Ishikawa (cell line): ENCODE data around the gene SLC39A2.
A peak's percentile ranks its signal among the peaks of the same experiment; 100 is the strongest.
"Not testable (repeated sequence)": the region's sequence is repeated elsewhere in the genome, so short reads cannot be mapped to it uniquely, and the experiment has no call there.

Source experiments
- CEBPB ChIP-seq: IDR thresholded peaks from 2 replicates; pipeline ENCODE4 v1.6.1; 2012
- CREB1 ChIP-seq: IDR thresholded peaks from 2 replicates; pipeline ENCODE4 v1.6.1; 2012; ENCODE audit warnings: low read depth
- EGR1 ChIP-seq: IDR thresholded peaks from 2 replicates; pipeline ENCODE4 v1.6.1; 2012
- EP300 ChIP-seq: IDR thresholded peaks from 2 replicates; pipeline ENCODE4 v1.6.1; 2012; ENCODE audit warnings: borderline replicate concordance
- FOXM1 ChIP-seq: IDR thresholded peaks from 2 replicates; pipeline ENCODE4 v1.6.1; 2012; ENCODE audit warnings: low read depth, borderline replicate concordance
- NFIC ChIP-seq: IDR thresholded peaks from 2 replicates; pipeline ENCODE4 v1.6.1; 2012
- RAD21 ChIP-seq: IDR thresholded peaks from 2 replicates; pipeline ENCODE4 v1.6.1; 2012; ENCODE audit warnings: low read depth
- TAF1 ChIP-seq: IDR thresholded peaks from 2 replicates; pipeline ENCODE4 v1.6.1; 2012; ENCODE audit warnings: low read depth, mild to moderate bottlenecking
- TCF12 ChIP-seq: IDR thresholded peaks from 2 replicates; pipeline ENCODE4 v1.6.1; 2012; ENCODE audit warnings: low read depth
- TEAD4 ChIP-seq: IDR thresholded peaks from 2 replicates; pipeline ENCODE4 v1.6.1; 2012
- YY1 ChIP-seq: IDR thresholded peaks from 2 replicates; pipeline ENCODE4 v1.6.1; 2012; ENCODE audit warnings: low read depth
- ZBTB7A ChIP-seq: IDR thresholded peaks from 2 replicates; pipeline ENCODE4 v1.6.1; 2012; ENCODE audit warnings: low read depth
- TF ChIP-seq, protein P1 (sequence below): IDR thresholded peaks from 2 replicates; pipeline ENCODE4 v1.6.1; 2012
- TF ChIP-seq, protein P2 (sequence below): IDR thresholded peaks from 2 replicates; pipeline ENCODE4 v1.6.1; 2012; ENCODE audit warnings: low read depth, mild to moderate bottlenecking
- TF ChIP-seq, protein P3 (sequence below): IDR thresholded peaks from 2 replicates; pipeline ENCODE4 v1.6.1; 2012

Gene SLC39A2, protein sequence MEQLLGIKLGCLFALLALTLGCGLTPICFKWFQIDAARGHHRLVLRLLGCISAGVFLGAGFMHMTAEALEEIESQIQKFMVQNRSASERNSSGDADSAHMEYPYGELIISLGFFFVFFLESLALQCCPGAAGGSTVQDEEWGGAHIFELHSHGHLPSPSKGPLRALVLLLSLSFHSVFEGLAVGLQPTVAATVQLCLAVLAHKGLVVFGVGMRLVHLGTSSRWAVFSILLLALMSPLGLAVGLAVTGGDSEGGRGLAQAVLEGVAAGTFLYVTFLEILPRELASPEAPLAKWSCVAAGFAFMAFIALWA

DNA sequence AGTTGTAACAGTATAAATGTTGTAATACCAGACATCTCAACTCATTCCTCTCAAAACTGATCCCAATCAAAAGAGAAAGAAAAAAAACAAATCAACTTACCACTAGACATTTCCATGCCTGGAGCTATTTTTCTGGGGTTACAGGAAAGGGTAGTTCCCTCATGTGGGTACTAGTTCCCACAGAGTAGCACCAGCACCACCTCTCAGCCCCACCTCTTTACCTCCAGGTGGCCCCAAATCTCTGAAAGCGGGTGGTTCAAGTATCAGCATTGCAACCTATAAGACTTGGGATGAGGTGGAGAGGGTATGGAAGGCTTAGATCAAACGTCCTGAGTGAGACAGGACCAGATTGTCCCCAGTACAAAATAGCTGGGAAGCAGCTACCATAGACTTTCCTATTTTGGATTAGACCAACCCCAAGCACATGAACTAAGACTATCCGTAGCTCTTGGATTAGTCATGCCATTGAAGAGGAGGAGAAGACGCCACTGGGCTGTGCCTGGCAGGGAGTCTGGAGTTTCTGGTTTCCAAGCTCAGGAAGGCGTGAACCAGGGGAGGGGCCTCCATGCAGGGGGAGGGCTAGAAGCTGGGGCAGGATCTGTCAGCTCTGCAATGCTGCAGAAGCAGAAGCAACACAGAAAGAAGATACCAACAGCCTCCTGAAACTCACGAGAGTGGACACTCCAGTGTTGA lies at the start of gene SLC39A2:
Gene SLC39A2, plus strand, starts transcription at position 620 of the 693 bp plus-strand sequence. CDS start 154 bp downstream, outside the sequence.
- TF ChIP-seq FOXM1, result no peak
- TF ChIP-seq RAD21, result no peak
- TF ChIP-seq TCF12, result 0 out of 2 replicates have a peak, but pooled peaks have one; percentile 35
- TF ChIP-seq, protein P1, sequence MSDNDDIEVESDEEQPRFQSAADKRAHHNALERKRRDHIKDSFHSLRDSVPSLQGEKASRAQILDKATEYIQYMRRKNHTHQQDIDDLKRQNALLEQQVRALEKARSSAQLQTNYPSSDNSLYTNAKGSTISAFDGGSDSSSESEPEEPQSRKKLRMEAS, result no peak
- 0 out of 2 replicates have a peak, but pooled peaks have one; percentile 28 for TF ChIP-seq EP300

DNA sequence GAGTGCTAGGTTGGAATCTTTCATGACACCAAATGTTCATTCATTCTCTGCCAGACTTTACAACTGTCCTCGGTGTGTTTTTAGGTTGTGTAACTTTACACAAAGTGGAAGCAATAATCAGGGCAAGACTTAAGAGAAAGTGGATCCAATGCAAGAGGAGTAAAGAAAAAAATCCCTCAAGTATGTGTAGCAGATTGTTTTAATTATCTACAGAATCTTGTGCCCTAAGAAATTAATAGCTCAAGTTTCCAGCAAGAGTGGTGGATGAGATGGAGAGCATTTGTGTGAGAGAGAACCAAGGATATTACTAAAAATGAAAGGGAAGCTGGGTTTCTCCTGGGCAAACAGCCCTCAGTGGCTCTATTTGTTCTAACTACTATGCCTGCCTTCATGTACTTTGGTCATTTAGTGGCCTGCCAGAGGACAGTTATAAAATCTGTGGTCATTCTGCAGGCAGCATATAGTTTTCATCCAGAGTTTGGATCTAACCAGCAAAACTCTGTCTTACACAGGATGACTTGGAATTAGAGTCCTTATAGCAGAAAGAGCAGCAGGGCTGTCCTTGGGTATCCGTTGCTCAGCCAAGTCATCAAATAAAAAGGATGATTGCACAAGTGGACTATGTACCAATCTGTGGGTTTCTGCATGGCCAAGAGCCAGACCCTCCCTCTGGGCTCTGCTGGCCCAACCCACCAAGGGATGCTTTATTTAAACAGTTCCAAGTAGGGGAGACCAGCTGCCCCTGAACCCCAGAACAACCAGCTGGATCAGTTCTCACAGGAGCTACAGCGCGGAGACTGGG lies 44.2 kb upstream of the SLC39A2 start, which contains the start of gene RNASE2:
Gene RNASE2, plus strand, starts transcription at position 752 of the 802 bp plus-strand sequence. CDS start 285 bp downstream, outside the sequence.
- TF ChIP-seq, protein P2, sequence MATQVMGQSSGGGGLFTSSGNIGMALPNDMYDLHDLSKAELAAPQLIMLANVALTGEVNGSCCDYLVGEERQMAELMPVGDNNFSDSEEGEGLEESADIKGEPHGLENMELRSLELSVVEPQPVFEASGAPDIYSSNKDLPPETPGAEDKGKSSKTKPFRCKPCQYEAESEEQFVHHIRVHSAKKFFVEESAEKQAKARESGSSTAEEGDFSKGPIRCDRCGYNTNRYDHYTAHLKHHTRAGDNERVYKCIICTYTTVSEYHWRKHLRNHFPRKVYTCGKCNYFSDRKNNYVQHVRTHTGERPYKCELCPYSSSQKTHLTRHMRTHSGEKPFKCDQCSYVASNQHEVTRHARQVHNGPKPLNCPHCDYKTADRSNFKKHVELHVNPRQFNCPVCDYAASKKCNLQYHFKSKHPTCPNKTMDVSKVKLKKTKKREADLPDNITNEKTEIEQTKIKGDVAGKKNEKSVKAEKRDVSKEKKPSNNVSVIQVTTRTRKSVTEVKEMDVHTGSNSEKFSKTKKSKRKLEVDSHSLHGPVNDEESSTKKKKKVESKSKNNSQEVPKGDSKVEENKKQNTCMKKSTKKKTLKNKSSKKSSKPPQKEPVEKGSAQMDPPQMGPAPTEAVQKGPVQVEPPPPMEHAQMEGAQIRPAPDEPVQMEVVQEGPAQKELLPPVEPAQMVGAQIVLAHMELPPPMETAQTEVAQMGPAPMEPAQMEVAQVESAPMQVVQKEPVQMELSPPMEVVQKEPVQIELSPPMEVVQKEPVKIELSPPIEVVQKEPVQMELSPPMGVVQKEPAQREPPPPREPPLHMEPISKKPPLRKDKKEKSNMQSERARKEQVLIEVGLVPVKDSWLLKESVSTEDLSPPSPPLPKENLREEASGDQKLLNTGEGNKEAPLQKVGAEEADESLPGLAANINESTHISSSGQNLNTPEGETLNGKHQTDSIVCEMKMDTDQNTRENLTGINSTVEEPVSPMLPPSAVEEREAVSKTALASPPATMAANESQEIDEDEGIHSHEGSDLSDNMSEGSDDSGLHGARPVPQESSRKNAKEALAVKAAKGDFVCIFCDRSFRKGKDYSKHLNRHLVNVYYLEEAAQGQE, result not testable (repeated sequence)
- TF ChIP-seq TAF1, CREB1: not testable (repeated sequence)

DNA sequence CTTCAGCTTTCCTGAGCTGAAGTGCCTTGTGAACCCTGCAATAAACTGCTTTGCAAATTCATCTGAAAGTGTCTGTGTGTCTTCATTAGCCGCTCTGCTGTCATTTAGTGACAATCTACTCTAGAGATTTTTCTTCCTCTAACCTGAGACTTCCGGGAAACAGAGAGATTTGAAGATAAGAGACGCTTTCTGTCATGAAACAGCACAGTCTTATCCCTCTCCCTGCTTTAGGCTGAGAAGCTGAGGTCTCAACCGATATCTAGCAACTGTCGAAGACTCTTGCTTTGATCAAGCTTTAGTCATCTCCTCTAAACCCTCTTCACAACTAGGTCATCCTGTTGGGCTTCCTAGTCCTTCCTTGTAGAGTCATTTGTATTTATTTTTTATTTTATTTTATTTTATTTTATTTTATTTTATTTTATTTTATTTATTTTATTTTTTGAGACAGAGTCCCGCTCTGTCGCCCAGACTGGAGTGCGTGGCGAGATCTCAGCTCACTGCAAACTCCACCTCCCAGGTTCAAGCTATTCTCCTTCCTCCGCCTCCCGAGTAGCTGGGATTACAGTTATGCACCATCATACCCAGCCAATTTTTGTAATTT lies 42.6 kb upstream of the SLC39A2 start:
- TF ChIP-seq TAF1, result no peak
- no peak for TF ChIP-seq YY1
- no peak for TF ChIP-seq EGR1
- TF ChIP-seq NFIC, result no peak
- TF ChIP-seq, protein P3, sequence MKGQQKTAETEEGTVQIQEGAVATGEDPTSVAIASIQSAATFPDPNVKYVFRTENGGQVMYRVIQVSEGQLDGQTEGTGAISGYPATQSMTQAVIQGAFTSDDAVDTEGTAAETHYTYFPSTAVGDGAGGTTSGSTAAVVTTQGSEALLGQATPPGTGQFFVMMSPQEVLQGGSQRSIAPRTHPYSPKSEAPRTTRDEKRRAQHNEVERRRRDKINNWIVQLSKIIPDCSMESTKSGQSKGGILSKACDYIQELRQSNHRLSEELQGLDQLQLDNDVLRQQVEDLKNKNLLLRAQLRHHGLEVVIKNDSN, result no peak
- TF ChIP-seq TEAD4, result no peak
- TF ChIP-seq RAD21, result no peak
- TF ChIP-seq, protein P1, result no peak
- TF ChIP-seq, protein P2, result no peak
- no peak for TF ChIP-seq TCF12
- no peak for TF ChIP-seq FOXM1

DNA sequence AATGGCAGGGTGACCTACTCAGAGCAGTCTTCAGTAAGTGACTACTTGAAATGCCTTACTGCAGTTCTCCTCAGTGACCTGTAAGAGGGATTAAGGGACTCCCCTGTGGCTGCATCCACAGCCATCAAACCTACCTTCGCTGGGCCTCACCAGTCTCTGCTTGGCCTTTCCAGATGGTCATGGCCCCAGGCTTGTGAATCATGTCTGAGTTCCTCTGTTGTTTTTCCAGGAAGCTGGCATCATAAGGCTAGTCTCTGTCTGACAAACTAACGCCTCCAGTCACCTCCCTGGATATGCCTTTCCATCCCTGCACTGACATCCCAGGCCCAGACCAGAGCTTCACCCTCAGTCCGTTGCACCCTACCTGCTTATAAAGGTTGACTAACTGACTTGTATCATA lies 29.8 kb upstream of the SLC39A2 start:
- TF ChIP-seq TAF1, result no peak
- TF ChIP-seq EGR1, result no peak
- TF ChIP-seq, protein P3, result no peak
- TF ChIP-seq CEBPB, result no peak
- no peak for TF ChIP-seq NFIC

DNA sequence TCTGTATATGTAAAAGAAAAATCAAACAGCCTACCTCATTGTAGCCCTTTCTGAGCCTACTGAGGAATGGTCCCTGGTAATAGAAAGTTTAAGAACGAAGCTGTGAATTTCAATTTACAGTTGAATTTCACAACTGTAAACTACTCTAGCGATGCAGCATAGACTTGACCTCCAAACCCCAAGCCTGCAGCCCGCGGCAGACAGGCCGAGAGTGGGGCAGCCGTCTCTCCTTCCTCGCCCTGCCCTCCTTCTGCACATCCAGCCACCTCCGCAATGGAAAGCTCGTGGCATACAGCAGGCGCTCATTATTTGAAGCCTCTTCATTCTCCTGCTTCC lies 28.5 kb upstream of the SLC39A2 start:
- TF ChIP-seq NFIC, result no peak
- TF ChIP-seq ZBTB7A, result no peak
- TF ChIP-seq CEBPB, result no peak
- no peak for TF ChIP-seq CREB1
- no peak for TF ChIP-seq TCF12
- TF ChIP-seq, protein P2, result no peak
- no peak for TF ChIP-seq YY1
